HCT116 (cell line): ENCODE results near the gene SHKBP1. TPM values are rescaled to one million over a fixed set of nuclear protein-coding genes. Genes with fewer than 3 reads are reported as not detected.

Source experiments
- ATAC-seq: fragments of 200-7000 bp; cut with Tn5 transposase; 2 replicates; pipeline ENCODE4 v1.9.1; 2020; ENCODE audit warnings: mild to moderate bottlenecking, moderate library complexity
- BruUV-seq: library from RNA; stranded (reverse); fragments of 400-500 nt; replicated peaks from 2 replicates; lab custom pipeline; 2021; lab: Mats Ljungman, UMichigan
- CTCF ChIA-PET: fragments of 300-600 bp; sonication (Branson Sonifier 250); formaldehyde crosslinking; loops from one replicate; lab custom pipeline; 2021; ENCODE audit warnings: antibody characterized with exemption; lab: Charles Lee
- POLR2A ChIA-PET: fragments of 300-600, 350-600 bp; sonication (Branson Sonifier 250); formaldehyde crosslinking; loops from one replicate; lab custom pipeline; 2021; ENCODE audit warnings: antibody characterized with exemption; lab: Charles Lee
- RAD21 ChIA-PET, 2 experiments: fragments of 300-600 bp; sonication (Branson Sonifier 250); formaldehyde crosslinking; loops; one replicate each; lab custom pipeline; 2023; ENCODE audit warnings: low total read pairs in 2 of 2; ENCODE audit not compliant: uncharacterized antibody in 2 of 2, unreplicated experiment in 2 of 2, low non-redundant PET in 1 of 2; lab: Charles Lee
- DNase-seq: peaks from one replicate; pipeline ENCODE4 v3.0.0-alpha.2; 2010; ENCODE audit warnings: low read depth, low spot score
- H2AFZ ChIP-seq: fragments of 200-600 bp; shearing (Covaris generic), sonication (generic); 2 replicates; pipeline ENCODE4 v1.6.1; 2017; ENCODE audit warnings: low read depth, mixed run types, mixed read lengths, antibody characterized with exemption, low read length; ENCODE audit not compliant: poor library complexity, severe bottlenecking
- H3K27ac ChIP-seq: 2 replicates; pipeline ENCODE4 v1.5.1; 2012; ENCODE audit warnings: low read depth, low read length
- H3K27me3 ChIP-seq: fragments of 200-600 bp; sonication (generic); 2 replicates; pipeline ENCODE4 v1.6.1; 2016; ENCODE audit warnings: mixed run types, low read length, mixed read lengths; ENCODE audit not compliant: insufficient read depth
- H3K36me3 ChIP-seq, 2 experiments: fragments of 200-500 bp in 1 of 2; fragments of 200-600 bp in 1 of 2; sonication (Bioruptor generic) in 1 of 2; sonication (generic) in 1 of 2; 2 replicates each; pipeline versions ENCODE4 v1.5.1 to v1.6.1; 2014 to 2016; ENCODE audit warnings: low read length in 2 of 2, inconsistent platforms in 1 of 2, mixed read lengths in 1 of 2, mixed run types in 1 of 2; ENCODE audit not compliant: insufficient read depth in 2 of 2, control insufficient read depth in 1 of 2
- H3K4me1 ChIP-seq, 2 experiments: fragments of 200-600 bp in 1 of 2; sonication (generic) in 1 of 2; 2 replicates each; pipeline versions ENCODE4 v1.5.1 to v1.6.1; 2012 to 2017; ENCODE audit warnings: low read length in 2 of 2, inconsistent platforms in 1 of 2, mild to moderate bottlenecking in 1 of 2, mixed read lengths in 1 of 2, mixed run types in 1 of 2, moderate library complexity in 1 of 2; ENCODE audit not compliant: insufficient read depth in 2 of 2, control insufficient read depth in 1 of 2
- H3K4me2 ChIP-seq: fragments of 200-600 bp; sonication (generic); 2 replicates; pipeline ENCODE4 v1.6.1; 2017; ENCODE audit warnings: mixed run types, low read length, mixed read lengths
- H3K4me3 ChIP-seq, 2 experiments: fragments of 200-600 bp in 1 of 2; sonication (generic) in 1 of 2; replicated peaks in 1 of 2; 2 replicates each; pipeline ENCODE4 v1.5.1; 2011 to 2016; ENCODE audit warnings: low read length in 2 of 2, control low read depth in 1 of 2, low read depth in 1 of 2, mild to moderate bottlenecking in 1 of 2, mixed read lengths in 1 of 2, mixed run types in 1 of 2
- H3K79me2 ChIP-seq: fragments of 200-600 bp; sonication (generic); 2 replicates; pipeline ENCODE4 v1.6.1; 2017; ENCODE audit warnings: mild to moderate bottlenecking, mixed run types, low read length, moderate library complexity, mixed read lengths; ENCODE audit not compliant: insufficient read depth
- H3K9ac ChIP-seq: fragments of 200-600 bp; sonication (generic); 2 replicates; pipeline ENCODE4 v1.6.1; 2016; ENCODE audit warnings: low read length, mixed read lengths
- H3K9me2 ChIP-seq: fragments of 200-600 bp; sonication (generic), shearing (Covaris generic); 2 replicates; pipeline ENCODE4 v1.6.1; 2017; ENCODE audit warnings: mixed run types, mild to moderate bottlenecking, moderate library complexity; ENCODE audit not compliant: insufficient read depth
- H3K9me3 ChIP-seq, 2 experiments: fragments of 200-500 bp in 1 of 2; fragments of 200-600 bp in 1 of 2; sonication (Bioruptor generic) in 1 of 2; sonication (generic) in 1 of 2; 2 replicates each; pipeline ENCODE4 v1.6.1; 2014 to 2017; ENCODE audit warnings: low read length in 2 of 2, mixed read lengths in 2 of 2, inconsistent platforms in 1 of 2, low read depth in 1 of 2, mild to moderate bottlenecking in 1 of 2, mixed run types in 1 of 2, moderate library complexity in 1 of 2; ENCODE audit not compliant: control insufficient read depth in 1 of 2, insufficient read depth in 1 of 2
- H4K20me1 ChIP-seq: fragments of 200-600 bp; sonication (generic), shearing (Covaris generic); 2 replicates; pipeline ENCODE4 v1.6.1; 2017; ENCODE audit warnings: mixed run types, mild to moderate bottlenecking, moderate library complexity; ENCODE audit not compliant: insufficient read depth
- CBX3 ChIP-seq: IDR thresholded peaks from 2 replicates; pipeline ENCODE4 v1.6.1; 2012; ENCODE audit warnings: low read depth
- EGR1 ChIP-seq: IDR thresholded peaks from 2 replicates; pipeline ENCODE4 v1.6.1; 2012; ENCODE audit warnings: low read depth
- EZH2 ChIP-seq: fragments of 200-600 bp; sonication (generic); IDR thresholded peaks from 2 replicates; pipeline ENCODE4 v1.6.1; 2017; ENCODE audit warnings: antibody characterized with exemption, mixed run types
- EZH2phosphoT487 ChIP-seq: fragments of 200-600 bp; IDR thresholded peaks from 2 replicates; pipeline ENCODE4 v1.6.1; 2018; ENCODE audit warnings: antibody characterized with exemption, borderline replicate concordance
- MAX ChIP-seq: IDR thresholded peaks from 2 replicates; pipeline ENCODE4 v1.6.1; 2012
- POLR2A ChIP-seq: IDR thresholded peaks from 2 replicates; pipeline ENCODE4 v1.7.0; 2011; ENCODE audit warnings: borderline replicate concordance; ENCODE audit not compliant: insufficient read depth, insufficient read length; ENCODE audit errors: extremely low read depth
- POLR2AphosphoS5 ChIP-seq: IDR thresholded peaks from 2 replicates; pipeline ENCODE4 v1.6.1; 2011; ENCODE audit warnings: mild to moderate bottlenecking, low read depth, low read length, moderate library complexity
- REST ChIP-seq: IDR thresholded peaks from 2 replicates; pipeline ENCODE4 v1.6.1; 2012; ENCODE audit warnings: low read depth
- SP1 ChIP-seq: IDR thresholded peaks from 2 replicates; pipeline ENCODE4 v1.6.1; 2012; ENCODE audit warnings: low read depth
- SRF ChIP-seq: IDR thresholded peaks from 2 replicates; pipeline ENCODE4 v1.6.1; 2012; ENCODE audit warnings: low read depth
- YY1 ChIP-seq: IDR thresholded peaks from 2 replicates; pipeline ENCODE4 v1.6.1; 2011; ENCODE audit warnings: low read length, low read depth, moderate library complexity, mild to moderate bottlenecking; ENCODE audit not compliant: insufficient replicate concordance; ENCODE audit errors: extremely low read depth
- ZNF274 ChIP-seq: fragments of 200-500 bp; sonication (Bioruptor generic); IDR thresholded peaks from 2 replicates; pipeline ENCODE4 v1.6.1; 2014; ENCODE audit warnings: mild to moderate bottlenecking, low read depth, low read length, inconsistent platforms
- intact Hi-C: fragments of 100-400 bp; cut with micrococcal nuclease; formaldehyde crosslinking; loops from 2 replicates; pipeline ENCODE4 v1.10.0; 2022
- total RNA-seq: library from RNA; stranded (reverse); gene quantifications from one replicate; pipeline ENCODE4 v1.2.1, GENCODE V29; 2021; ENCODE audit not compliant: unreplicated experiment
- TF ChIP-seq, protein P1 (sequence below): IDR thresholded peaks from 2 replicates; pipeline ENCODE4 v1.6.1; 2011; ENCODE audit warnings: mild to moderate bottlenecking, low read length, moderate library complexity; ENCODE audit not compliant: insufficient replicate concordance; ENCODE audit errors: extremely low read depth
- TF ChIP-seq, protein P2 (sequence below): IDR thresholded peaks from 2 replicates; pipeline ENCODE4 v1.6.1; 2012

Gene SHKBP1
- total RNA-seq, 1 experiment from 2014 or later, result 97.4 TPM

DNA sequence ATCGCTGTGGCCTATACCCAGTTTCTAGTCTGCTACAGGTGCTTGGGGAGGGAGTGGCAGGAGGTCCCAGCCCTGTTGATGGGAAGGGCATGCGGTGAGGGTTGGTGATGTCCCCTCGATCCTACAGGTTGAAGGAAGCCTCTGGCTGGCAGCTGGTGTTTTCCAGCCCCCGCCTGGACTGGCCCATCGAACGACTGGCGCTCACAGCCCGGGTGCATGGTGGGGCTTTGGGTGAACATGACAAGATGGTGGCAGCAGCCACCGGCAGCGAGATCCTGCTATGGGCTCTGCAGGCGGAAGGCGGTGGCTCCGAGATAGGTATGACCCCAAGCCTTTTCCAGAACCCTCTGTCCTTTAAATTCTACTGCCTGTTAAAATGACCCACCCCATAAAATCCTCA lies 3.9 kb downstream of the SHKBP1 start:
- CTCF ChIA-PET, result no interaction called here
- no peak overlapping the region for H3K4me3 ChIP-seq
- H3K79me2 ChIP-seq, result peaks cover 14% of the 10 kb centered on the region; the same call in 1 of the 2 replicates
- H3K9me3 ChIP-seq, result no peaks in the 10 kb centered on the region
- intact Hi-C loops, result no loop called here
- H3K27ac ChIP-seq, result no peak overlapping the region
- BruUV-seq, result no TSS peak
- H4K20me1 ChIP-seq, result no peaks in the 10 kb centered on the region
- no peaks in the 10 kb centered on the region for H3K27me3 ChIP-seq
- RAD21 ChIA-PET, result no interaction called here
- H3K9ac ChIP-seq, result no peak overlapping the region
- TF ChIP-seq SP1 (no peak), ZNF274 (no peak), YY1 (no peak), MAX (no peak), EZH2phosphoT487 (no peak), EGR1 (no peak), REST (no peak), POLR2AphosphoS5 (no peak), POLR2A (no peak), CBX3 (no peak), EZH2 (no peak), SRF (no peak)
- TF ChIP-seq, protein P1, sequence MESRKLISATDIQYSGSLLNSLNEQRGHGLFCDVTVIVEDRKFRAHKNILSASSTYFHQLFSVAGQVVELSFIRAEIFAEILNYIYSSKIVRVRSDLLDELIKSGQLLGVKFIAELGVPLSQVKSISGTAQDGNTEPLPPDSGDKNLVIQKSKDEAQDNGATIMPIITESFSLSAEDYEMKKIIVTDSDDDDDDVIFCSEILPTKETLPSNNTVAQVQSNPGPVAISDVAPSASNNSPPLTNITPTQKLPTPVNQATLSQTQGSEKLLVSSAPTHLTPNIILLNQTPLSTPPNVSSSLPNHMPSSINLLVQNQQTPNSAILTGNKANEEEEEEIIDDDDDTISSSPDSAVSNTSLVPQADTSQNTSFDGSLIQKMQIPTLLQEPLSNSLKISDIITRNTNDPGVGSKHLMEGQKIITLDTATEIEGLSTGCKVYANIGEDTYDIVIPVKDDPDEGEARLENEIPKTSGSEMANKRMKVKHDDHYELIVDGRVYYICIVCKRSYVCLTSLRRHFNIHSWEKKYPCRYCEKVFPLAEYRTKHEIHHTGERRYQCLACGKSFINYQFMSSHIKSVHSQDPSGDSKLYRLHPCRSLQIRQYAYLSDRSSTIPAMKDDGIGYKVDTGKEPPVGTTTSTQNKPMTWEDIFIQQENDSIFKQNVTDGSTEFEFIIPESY, result no peak
- TF ChIP-seq, protein P2, sequence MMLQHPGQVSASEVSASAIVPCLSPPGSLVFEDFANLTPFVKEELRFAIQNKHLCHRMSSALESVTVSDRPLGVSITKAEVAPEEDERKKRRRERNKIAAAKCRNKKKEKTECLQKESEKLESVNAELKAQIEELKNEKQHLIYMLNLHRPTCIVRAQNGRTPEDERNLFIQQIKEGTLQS, result no peak
- no peak for ATAC-seq
- H3K9me2 ChIP-seq, result no peaks in the 10 kb centered on the region
- POLR2A ChIA-PET, result no interaction called here
- H3K4me2 ChIP-seq, result no peak overlapping the region
- H3K4me1 ChIP-seq, result peaks cover 10 to 34% of the 10 kb centered on the region in 2 experiments
- no peak for DNase-seq
- H2AFZ ChIP-seq, result no peak overlapping the region
- H3K36me3 ChIP-seq, result peaks cover 13% of the 10 kb centered on the region in 2 experiments; a peak in 3 of 4 replicates
